ENCODE results near the gene ANKZF1.

ANKZF1 gene

GRCh38 chr2:219285373-219285735, 55.7 kb downstream of the ANKZF1 start:
- no peak for DNase-seq

- no peak for DNase-seq
Measured at GRCh38 chr2:219285894-219286425, 56.4 kb downstream of the ANKZF1 start.

Measured in NCI-H146 (cell line).